Natural killer cell (primary cell): ENCODE results near the gene NXF1. TPM values are rescaled to one million over a fixed set of nuclear protein-coding genes. Genes with fewer than 3 reads are reported as not detected.

Source experiments
- ATAC-seq, 3 donors: fragments of 150-1000 bp in 2 of 3; fragments of 200-7000 bp in 1 of 3; cut with Tn5 transposase; 1 replicate in 1 of 3; 2 replicates in 2 of 3; pipeline ENCODE4 v1.10.0; 2021; ENCODE audit warnings: mild to moderate bottlenecking in 2 of 3, moderate library complexity in 2 of 3
- DNase-seq, 2 donors: peaks; one replicate each; pipeline versions ENCODE4 v3.0.0 to v3.0.0-alpha.2; 2013 to 2021; ENCODE audit warnings: mixed read lengths in 1 of 2
- H3K27ac ChIP-seq: one replicate; pipeline ENCODE4 v1.5.1; 2013; ENCODE audit warnings: mild to moderate bottlenecking, low read length
- H3K27me3 ChIP-seq: one replicate; pipeline ENCODE4 v1.6.1; 2013; ENCODE audit warnings: low read length; ENCODE audit not compliant: control insufficient read depth, insufficient read depth
- H3K36me3 ChIP-seq: one replicate; pipeline ENCODE4 v1.6.1; 2013; ENCODE audit warnings: low read length; ENCODE audit not compliant: control insufficient read depth, insufficient read depth
- H3K4me1 ChIP-seq: one replicate; pipeline ENCODE4 v1.6.1; 2013; ENCODE audit warnings: low read length; ENCODE audit not compliant: control insufficient read depth, insufficient read depth
- H3K4me3 ChIP-seq: one replicate; pipeline ENCODE4 v1.5.1; 2013; ENCODE audit warnings: low read length
- H3K9me3 ChIP-seq: one replicate; pipeline ENCODE4 v1.6.1; 2013; ENCODE audit warnings: low read length; ENCODE audit not compliant: control insufficient read depth, insufficient read depth
- H3K27ac Mint-ChIP-seq, 2 donors: one replicate each; pipeline ENCODE4 v1.8.0; 2022; ENCODE audit warnings: mild to moderate bottlenecking in 2 of 2, mixed read lengths in 2 of 2, moderate library complexity in 1 of 2
- H3K27me3 Mint-ChIP-seq, 2 donors: one replicate each; pipeline ENCODE4 v1.8.0; 2022; ENCODE audit warnings: low read depth in 2 of 2, mixed read lengths in 2 of 2
- H3K36me3 Mint-ChIP-seq: one replicate; pipeline ENCODE4 v1.8.0; 2022; ENCODE audit warnings: mixed read lengths
- H3K4me1 Mint-ChIP-seq, 2 donors: one replicate each; pipeline ENCODE4 v1.8.0; 2022; ENCODE audit warnings: mixed read lengths in 2 of 2
- H3K4me3 Mint-ChIP-seq: one replicate; pipeline ENCODE4 v1.8.0; 2022; ENCODE audit warnings: mild to moderate bottlenecking, moderate library complexity, mixed read lengths
- H3K9me3 Mint-ChIP-seq, 2 donors: one replicate each; pipeline ENCODE4 v1.8.0; 2022; ENCODE audit warnings: mixed read lengths in 2 of 2
- WGBS: methylation state at CpG from one replicate; pipeline ENCODE4 v1.1.7; 2013; ENCODE audit warnings: missing lambda C conversion rate; ENCODE audit not compliant: insufficient coverage; 5-methylcytosine and 5-hydroxymethylcytosine counted together
- intact Hi-C: fragments of 100-400 bp; cut with micrococcal nuclease; formaldehyde crosslinking; loops from one replicate; pipeline ENCODE4 v1.14.2; 2022
- total RNA-seq, 4 donors: library from RNA; stranded (reverse); fragments of 120-200 nt in 1 of 4; gene quantifications; one replicate each; pipeline versions ENCODE4 v1.2.3 to v1.2.4, GENCODE V29; 2013 to 2022
- TF ChIP-seq, protein P1 (sequence below): fragments of 200-600 bp; IDR thresholded peaks from one replicate; pipeline ENCODE4 v1.8.0; 2022; ENCODE audit warnings: antibody characterized with exemption

Gene NXF1
- total RNA-seq, 3 donors from 2014 or later (not counting 1 experiment from before 2014, with no cell fraction given) = 284 to 341 (median 319) TPM

- Histone ChIP-seq H3K36me3 (peaks cover 69% of the 10 kb centered on the region), H3K4me3 (no peak overlapping the region), H3K27me3 (no peaks in the 10 kb centered on the region), H3K4me1 (peaks cover 18% of the 10 kb centered on the region), H3K9me3 (no peaks in the 10 kb centered on the region), H3K27ac (no peak overlapping the region)
- Mint-ChIP-seq H3K36me3 (no peaks in the 10 kb centered on the region), H3K9me3 (no peaks in the 10 kb centered on the region), H3K27ac (peak overlapping the region in 1 of 2 donors; percentile 43), H3K4me3 (no peak overlapping the region), H3K27me3 (no peaks in the 10 kb centered on the region), H3K4me1 (peaks cover 20 to 46% of the 10 kb centered on the region in 2 donors)
- ATAC-seq = no peak
- 88% methylated on average over 4 of the region's 4 CpGs for WGBS
- TF ChIP-seq, protein P1, sequence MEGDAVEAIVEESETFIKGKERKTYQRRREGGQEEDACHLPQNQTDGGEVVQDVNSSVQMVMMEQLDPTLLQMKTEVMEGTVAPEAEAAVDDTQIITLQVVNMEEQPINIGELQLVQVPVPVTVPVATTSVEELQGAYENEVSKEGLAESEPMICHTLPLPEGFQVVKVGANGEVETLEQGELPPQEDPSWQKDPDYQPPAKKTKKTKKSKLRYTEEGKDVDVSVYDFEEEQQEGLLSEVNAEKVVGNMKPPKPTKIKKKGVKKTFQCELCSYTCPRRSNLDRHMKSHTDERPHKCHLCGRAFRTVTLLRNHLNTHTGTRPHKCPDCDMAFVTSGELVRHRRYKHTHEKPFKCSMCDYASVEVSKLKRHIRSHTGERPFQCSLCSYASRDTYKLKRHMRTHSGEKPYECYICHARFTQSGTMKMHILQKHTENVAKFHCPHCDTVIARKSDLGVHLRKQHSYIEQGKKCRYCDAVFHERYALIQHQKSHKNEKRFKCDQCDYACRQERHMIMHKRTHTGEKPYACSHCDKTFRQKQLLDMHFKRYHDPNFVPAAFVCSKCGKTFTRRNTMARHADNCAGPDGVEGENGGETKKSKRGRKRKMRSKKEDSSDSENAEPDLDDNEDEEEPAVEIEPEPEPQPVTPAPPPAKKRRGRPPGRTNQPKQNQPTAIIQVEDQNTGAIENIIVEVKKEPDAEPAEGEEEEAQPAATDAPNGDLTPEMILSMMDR = no peak
- intact Hi-C loops = no loop called here
- no peak for DNase-seq
Measured at GRCh38 chr11:62801071-62801470, 4.2 kb downstream of the NXF1 start.

- no peak overlapping the region for H3K27ac ChIP-seq
- peaks cover 16 to 35% of the 10 kb centered on the region in 2 donors for H3K4me1 Mint-ChIP-seq
- H3K36me3 ChIP-seq = peaks cover 85% of the 10 kb centered on the region
- intact Hi-C loops = no loop called here
- H3K27me3 ChIP-seq = no peaks in the 10 kb centered on the region
- H3K4me1 ChIP-seq = peaks cover 9% of the 10 kb centered on the region
- ATAC-seq (no peak), DNase-seq (no peak)
- H3K9me3 Mint-ChIP-seq = no peaks in the 10 kb centered on the region
- H3K27ac Mint-ChIP-seq = no peak overlapping the region
- no peak overlapping the region for H3K4me3 Mint-ChIP-seq
- WGBS = 96% methylated on average over 10 of the region's 10 CpGs
- no peak overlapping the region for H3K4me3 ChIP-seq
- TF ChIP-seq, protein P1 = no peak
- H3K27me3 Mint-ChIP-seq = no peaks in the 10 kb centered on the region
- H3K9me3 ChIP-seq = no peaks in the 10 kb centered on the region
- peaks cover 3% of the 10 kb centered on the region for H3K36me3 Mint-ChIP-seq
Measured at GRCh38 chr11:62799486-62799885, 5.8 kb downstream of the NXF1 start.

DNA sequence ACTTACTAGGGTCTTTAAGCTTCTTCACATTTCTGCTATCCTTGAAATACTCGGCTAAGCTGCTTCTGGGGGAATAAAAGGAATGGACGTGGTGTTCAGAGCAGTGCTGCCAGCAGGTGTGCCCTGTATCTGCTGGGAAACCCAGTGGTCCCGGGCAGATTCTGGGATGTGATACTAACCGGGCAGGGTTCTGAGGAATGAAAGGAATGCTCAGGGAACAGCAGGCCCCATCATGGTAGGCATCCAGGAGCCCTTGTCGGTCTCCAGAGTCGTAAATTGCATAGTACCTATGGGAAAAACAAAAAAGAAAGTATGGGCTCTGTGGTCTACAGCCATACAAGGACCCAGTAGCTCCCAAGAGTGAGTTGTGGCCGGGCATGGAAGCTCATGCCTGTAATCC lies 9.0 kb downstream of the NXF1 start:
- Mint-ChIP-seq H3K27me3 (no peaks in the 10 kb centered on the region), H3K9me3 (no peaks in the 10 kb centered on the region), H3K4me1 (peaks cover 14 to 23% of the 10 kb centered on the region in 2 donors), H3K27ac (no peak overlapping the region), H3K4me3 (no peak overlapping the region), H3K36me3 (peaks cover 9% of the 10 kb centered on the region)
- H3K27me3 ChIP-seq = no peaks in the 10 kb centered on the region
- peaks cover 11% of the 10 kb centered on the region for H3K4me1 ChIP-seq
- H3K36me3 ChIP-seq = peaks cover 82% of the 10 kb centered on the region
- H3K27ac ChIP-seq = no peak overlapping the region
- WGBS = 95% methylated on average over 7 of the region's 7 CpGs
- H3K4me3 ChIP-seq = no peak overlapping the region
- TF ChIP-seq, protein P1 = no peak
- DNase-seq = no peak
- no peaks in the 10 kb centered on the region for H3K9me3 ChIP-seq
- intact Hi-C loops = no loop called here
- ATAC-seq = no peak

DNA sequence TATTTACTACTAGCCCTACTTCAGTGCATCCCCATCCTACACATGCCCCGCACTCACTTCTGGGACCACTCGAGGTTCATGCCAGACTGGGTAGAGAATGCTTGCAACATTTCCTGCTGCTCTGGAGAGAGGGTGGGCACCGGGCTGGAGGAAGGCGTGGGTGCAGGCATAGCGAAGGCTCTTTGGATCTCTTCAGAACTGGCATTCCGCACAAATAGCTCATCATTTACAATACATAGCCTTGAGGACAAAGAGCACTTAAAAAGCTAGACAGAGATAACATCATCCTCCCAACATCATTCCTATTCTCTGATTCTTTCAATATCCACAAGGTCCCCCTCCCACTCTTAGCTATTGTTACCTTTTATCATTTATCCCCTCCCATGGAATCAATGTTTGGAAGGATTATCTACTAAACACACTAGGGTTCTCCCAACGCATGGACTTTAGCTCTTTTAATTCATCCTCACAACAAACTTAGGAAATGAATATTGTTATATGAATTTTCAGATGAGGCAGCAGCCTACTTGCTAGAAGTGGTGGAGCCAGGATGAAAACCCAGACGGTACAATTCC lies 11.0 kb downstream of the NXF1 start:
- no peak for ATAC-seq
- Mint-ChIP-seq H3K27ac (peak overlapping the region; percentile 55 to 70), H3K9me3 (no peaks in the 10 kb centered on the region), H3K4me1 (peaks cover 28 to 38% of the 10 kb centered on the region in 2 donors), H3K4me3 (peak overlapping the region; percentile 21), H3K27me3 (no peaks in the 10 kb centered on the region), H3K36me3 (peaks cover 9% of the 10 kb centered on the region)
- intact Hi-C loops = no loop called here
- Histone ChIP-seq H3K4me1 (peaks cover 24% of the 10 kb centered on the region), H3K9me3 (no peaks in the 10 kb centered on the region), H3K27ac (no peak overlapping the region), H3K27me3 (no peaks in the 10 kb centered on the region), H3K4me3 (no peak overlapping the region), H3K36me3 (peaks cover 70% of the 10 kb centered on the region)
- no peak for DNase-seq
- TF ChIP-seq, protein P1 = no peak
- 90% methylated on average over 7 of the region's 8 CpGs for WGBS
